ENCODE measurements around the gene CROCC2.

The CROCC2 gene

DNA sequence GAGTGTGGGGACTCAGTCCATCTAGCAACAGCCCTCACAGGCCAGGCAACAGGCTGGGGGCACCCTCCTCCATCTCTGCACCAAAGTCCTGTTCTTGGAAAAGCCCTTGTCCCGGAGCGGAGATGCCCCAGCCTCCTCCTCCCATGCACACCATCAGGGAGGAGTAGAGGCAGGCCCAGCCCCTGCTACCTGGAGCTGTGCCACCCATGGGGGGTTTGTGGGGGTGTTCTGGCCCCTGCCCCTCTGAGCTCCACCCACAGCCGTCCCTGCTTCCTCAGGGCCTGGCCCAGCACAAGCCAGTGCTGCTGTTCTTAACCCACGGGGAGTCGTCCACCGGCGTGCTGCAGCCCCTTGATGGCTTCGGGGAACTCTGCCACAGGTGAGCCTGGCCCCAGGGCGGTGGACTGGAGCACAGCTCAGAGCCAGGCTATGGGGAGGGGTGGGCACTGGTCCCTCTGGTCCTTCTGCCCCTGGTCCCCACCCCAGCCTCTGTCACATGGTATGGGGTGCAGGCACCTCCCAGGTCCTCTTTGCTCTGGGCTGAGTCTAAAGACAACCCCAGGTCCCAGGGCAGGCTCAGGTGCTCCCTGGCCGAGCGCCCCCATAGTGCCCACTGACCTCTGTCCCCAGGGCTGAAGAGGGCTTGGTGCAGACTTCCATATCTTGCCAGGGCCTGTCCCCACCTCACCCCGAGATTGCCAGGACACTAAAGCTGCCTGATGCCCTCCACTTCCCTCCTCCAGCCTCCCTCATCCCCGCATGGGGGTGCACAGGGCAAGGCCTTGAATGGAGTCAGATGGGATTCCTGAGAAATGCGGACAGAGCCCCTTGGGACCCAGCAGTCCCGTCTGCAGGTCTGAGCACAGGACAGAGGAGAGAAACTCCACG lies 34.8 kb upstream of the CROCC2 start:
- ChIA-PET POLR2A (no interaction called here), CTCF (no interaction called here)

GRCh38 chr2:240872317-240873097 lies 33.6 kb upstream of the CROCC2 start:
- ChIA-PET POLR2A (no interaction called here), CTCF (no interaction called here)
- TF ChIP-seq ZNF384 (IDR thresholded peaks at IDR 0.05) (no peak), SP1 (IDR thresholded peaks at IDR 0.05) (no peak), FOXM1 (IDR thresholded peaks at IDR 0.05; ENCODE audit: borderline replicate concordance) (no peak), SUZ12 (IDR thresholded peaks at IDR 0.05) (no peak), CTBP1 (IDR thresholded peaks at IDR 0.05; ENCODE audit: borderline replicate concordance) (no peak), FOXK2 (IDR thresholded peaks at IDR 0.05) (no peak), NFRKB (IDR thresholded peaks at IDR 0.05) (no peak), FOXA1 (IDR thresholded peaks at IDR 0.05) (no peak), HDGF (IDR thresholded peaks at IDR 0.05; ENCODE audit: borderline replicate concordance) (no peak), BHLHE40 (IDR thresholded peaks at IDR 0.05; ENCODE audit: borderline replicate concordance) (no peak), LEF1 (IDR thresholded peaks at IDR 0.05; ENCODE audit: borderline replicate concordance) (no peak), ELF4 (IDR thresholded peaks at IDR 0.05) (no peak), TARDBP (IDR thresholded peaks at IDR 0.05) (no peak), L3MBTL2 (conservative IDR thresholded peaks at IDR 0.05) (no peak)
- DNase-seq (ENCODE audit: extremely low spot score) = no peak

More for the DNA sequence above, 34.8 kb upstream of the CROCC2 start:
- TF ChIP-seq FOXM1 (IDR thresholded peaks at IDR 0.05; ENCODE audit: borderline replicate concordance) = no peak
- no peak for TF ChIP-seq NFRKB (IDR thresholded peaks at IDR 0.05)
- no peak for TF ChIP-seq FOXA1 (IDR thresholded peaks at IDR 0.05)
- TF ChIP-seq HDGF (IDR thresholded peaks at IDR 0.05; ENCODE audit: borderline replicate concordance) = no peak
- no peak for TF ChIP-seq BHLHE40 (IDR thresholded peaks at IDR 0.05; ENCODE audit: borderline replicate concordance)
- TF ChIP-seq LEF1 (IDR thresholded peaks at IDR 0.05; ENCODE audit: borderline replicate concordance) = no peak
- TF ChIP-seq CTBP1 (IDR thresholded peaks at IDR 0.05; ENCODE audit: borderline replicate concordance) = no peak
- TF ChIP-seq FOXK2 (IDR thresholded peaks at IDR 0.05) = no peak
- no peak for DNase-seq (ENCODE audit: extremely low spot score)

DNA sequence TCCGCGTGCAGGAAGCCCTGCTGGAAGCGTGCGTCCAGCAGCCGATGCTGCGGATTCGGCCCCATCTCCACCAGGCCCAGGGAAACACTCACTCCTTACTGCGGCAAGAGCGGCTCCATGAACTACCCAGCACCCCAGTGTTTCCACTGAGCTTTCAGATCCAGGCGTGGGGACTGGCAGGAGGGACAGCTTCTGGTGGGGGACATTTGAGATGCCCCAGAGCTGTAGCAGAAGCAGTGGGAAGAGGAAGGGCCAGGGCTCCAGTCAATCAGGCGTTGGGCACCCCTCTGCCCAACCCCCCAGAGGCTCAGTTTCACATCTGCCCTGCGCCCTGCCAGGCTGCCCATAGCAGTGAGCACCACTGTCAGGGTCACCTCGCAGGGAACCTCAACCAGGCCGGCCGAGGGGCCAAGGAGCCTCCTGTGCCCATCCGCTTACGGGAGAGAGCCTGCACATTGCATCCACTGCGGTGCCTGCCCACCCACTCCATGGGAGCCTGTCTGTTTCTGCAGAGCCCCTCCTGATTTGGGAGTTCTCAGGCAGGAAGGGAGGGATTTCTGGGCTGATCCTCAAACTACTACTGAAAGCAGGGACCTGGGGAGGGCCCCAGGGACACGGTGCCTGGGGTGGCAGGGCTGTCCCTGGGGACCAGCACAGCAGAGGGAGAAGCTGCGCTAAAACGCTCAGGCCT lies 32.9 kb upstream of the CROCC2 start:
- TF ChIP-seq HDGF (IDR thresholded peaks at IDR 0.05; ENCODE audit: borderline replicate concordance) (no peak), L3MBTL2 (conservative IDR thresholded peaks at IDR 0.05) (no peak), FOXK2 (IDR thresholded peaks at IDR 0.05) (no peak), ELF4 (IDR thresholded peaks at IDR 0.05) (no peak), LEF1 (IDR thresholded peaks at IDR 0.05; ENCODE audit: borderline replicate concordance) (no peak), BHLHE40 (IDR thresholded peaks at IDR 0.05; ENCODE audit: borderline replicate concordance) (no peak), ARNT (IDR thresholded peaks at IDR 0.05) (no peak), FOXM1 (IDR thresholded peaks at IDR 0.05; ENCODE audit: borderline replicate concordance) (no peak), NFRKB (IDR thresholded peaks at IDR 0.05) (no peak), FOXA1 (IDR thresholded peaks at IDR 0.05) (no peak), TARDBP (IDR thresholded peaks at IDR 0.05) (no peak), CTBP1 (IDR thresholded peaks at IDR 0.05; ENCODE audit: borderline replicate concordance) (no peak), SP1 (IDR thresholded peaks at IDR 0.05) (no peak), SUZ12 (IDR thresholded peaks at IDR 0.05) (no peak), ZNF384 (IDR thresholded peaks at IDR 0.05) (no peak)
- TF ChIP-seq, protein P1, sequence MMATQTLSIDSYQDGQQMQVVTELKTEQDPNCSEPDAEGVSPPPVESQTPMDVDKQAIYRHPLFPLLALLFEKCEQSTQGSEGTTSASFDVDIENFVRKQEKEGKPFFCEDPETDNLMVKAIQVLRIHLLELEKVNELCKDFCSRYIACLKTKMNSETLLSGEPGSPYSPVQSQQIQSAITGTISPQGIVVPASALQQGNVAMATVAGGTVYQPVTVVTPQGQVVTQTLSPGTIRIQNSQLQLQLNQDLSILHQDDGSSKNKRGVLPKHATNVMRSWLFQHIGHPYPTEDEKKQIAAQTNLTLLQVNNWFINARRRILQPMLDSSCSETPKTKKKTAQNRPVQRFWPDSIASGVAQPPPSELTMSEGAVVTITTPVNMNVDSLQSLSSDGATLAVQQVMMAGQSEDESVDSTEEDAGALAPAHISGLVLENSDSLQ (IDR thresholded peaks at IDR 0.05) = no peak
- POLR2A ChIA-PET = no interaction called here
- CTCF ChIA-PET = no interaction called here
- DNase-seq (ENCODE audit: extremely low spot score) = no peak

DNA sequence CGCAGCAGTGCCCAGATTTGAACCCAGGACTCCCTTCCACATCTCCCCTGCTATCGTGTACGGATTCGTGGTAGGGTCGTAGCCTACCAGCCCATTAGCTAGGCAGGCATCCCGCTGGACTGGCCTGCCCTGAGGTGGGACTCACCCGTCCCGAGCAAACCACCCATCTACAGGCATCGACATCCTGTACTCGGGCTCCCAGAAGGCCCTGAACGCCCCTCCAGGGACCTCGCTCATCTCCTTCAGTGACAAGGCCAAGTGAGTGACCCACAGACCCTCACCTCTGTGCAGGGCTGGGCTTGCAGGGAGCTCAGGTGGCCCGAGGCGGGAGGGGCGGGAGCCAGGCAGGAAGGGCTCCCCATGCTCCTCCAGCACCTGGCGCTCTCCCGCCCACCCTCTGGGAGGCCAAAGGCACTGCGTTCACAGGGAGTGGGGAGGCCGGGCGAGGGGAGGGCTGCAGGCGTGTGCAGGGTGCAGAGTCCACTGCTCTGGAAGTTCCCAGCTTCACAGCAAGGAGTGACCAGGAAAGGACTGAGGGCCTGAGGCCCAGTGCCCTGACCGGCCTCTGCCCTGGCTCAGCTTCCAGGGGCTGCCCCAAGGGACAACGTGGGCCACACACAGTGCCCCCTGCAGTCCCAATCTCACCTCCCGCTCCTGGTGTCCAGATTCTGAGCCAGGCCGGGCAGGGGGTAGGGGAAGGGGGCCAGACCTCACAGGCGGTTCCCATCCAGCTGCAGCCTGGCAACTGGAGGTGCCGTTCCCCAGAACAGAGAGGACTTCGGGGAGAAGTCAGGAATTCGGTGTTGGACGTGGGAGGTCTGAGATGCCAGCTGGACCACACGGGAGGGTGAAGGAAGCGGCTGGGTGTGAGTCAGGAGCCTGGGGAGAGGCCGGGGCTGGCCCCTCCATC lies 32.1 kb upstream of the CROCC2 start:
- TF ChIP-seq FOXA1 (IDR thresholded peaks at IDR 0.05) = no peak
- no peak for TF ChIP-seq ZNF384 (IDR thresholded peaks at IDR 0.05)
- TF ChIP-seq ELF4 (IDR thresholded peaks at IDR 0.05) = no peak
- no peak for TF ChIP-seq LEF1 (IDR thresholded peaks at IDR 0.05; ENCODE audit: borderline replicate concordance)
- no peak for TF ChIP-seq HDGF (IDR thresholded peaks at IDR 0.05; ENCODE audit: borderline replicate concordance)
- TF ChIP-seq FOXM1 (IDR thresholded peaks at IDR 0.05; ENCODE audit: borderline replicate concordance) = no peak
- TF ChIP-seq NFRKB (IDR thresholded peaks at IDR 0.05) = no peak
- TF ChIP-seq BHLHE40 (IDR thresholded peaks at IDR 0.05; ENCODE audit: borderline replicate concordance) = no peak
- TF ChIP-seq TARDBP (IDR thresholded peaks at IDR 0.05) = no peak
- TF ChIP-seq ARNT (IDR thresholded peaks at IDR 0.05) = no peak
- TF ChIP-seq L3MBTL2 (conservative IDR thresholded peaks at IDR 0.05) = no peak
- no peak for DNase-seq (ENCODE audit: extremely low spot score)
- CTCF ChIA-PET = no interaction called here

DNA sequence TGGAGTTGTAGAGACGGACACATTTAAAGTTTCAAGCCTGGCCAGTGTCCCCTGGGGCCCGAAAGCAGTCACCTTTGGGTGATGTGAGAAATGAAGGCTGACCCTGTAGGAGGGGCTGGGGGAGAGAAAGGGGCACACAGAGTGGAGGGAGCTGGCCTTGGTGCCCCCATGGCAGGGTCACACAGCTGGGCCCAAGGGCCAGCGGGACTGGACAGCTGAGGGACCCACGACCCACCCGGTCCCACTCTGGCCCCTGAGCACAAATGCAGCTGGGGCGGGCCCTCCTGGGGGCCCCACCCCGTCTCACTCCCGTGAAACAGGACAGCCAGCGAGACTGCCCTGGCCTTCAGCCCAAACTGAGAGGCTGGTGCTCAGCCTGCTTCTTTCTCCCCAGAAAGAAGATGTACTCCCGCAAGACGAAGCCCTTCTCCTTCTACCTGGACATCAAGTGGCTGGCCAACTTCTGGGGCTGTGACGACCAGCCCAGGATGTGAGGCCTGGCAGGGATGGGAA lies 31.4 kb upstream of the CROCC2 start:
- DNase-seq (ENCODE audit: extremely low spot score) = no peak
- TF ChIP-seq ELF4 (IDR thresholded peaks at IDR 0.05) = no peak
- TF ChIP-seq TARDBP (IDR thresholded peaks at IDR 0.05) = no peak
- no peak for TF ChIP-seq FOXM1 (IDR thresholded peaks at IDR 0.05; ENCODE audit: borderline replicate concordance)
- TF ChIP-seq HDGF (IDR thresholded peaks at IDR 0.05; ENCODE audit: borderline replicate concordance) = no peak
- no peak for TF ChIP-seq LEF1 (IDR thresholded peaks at IDR 0.05; ENCODE audit: borderline replicate concordance)
- no peak for TF ChIP-seq CTBP1 (IDR thresholded peaks at IDR 0.05; ENCODE audit: borderline replicate concordance)
- TF ChIP-seq, protein P1 (IDR thresholded peaks at IDR 0.05) = no peak
- no peak for TF ChIP-seq FOXA1 (IDR thresholded peaks at IDR 0.05)
- TF ChIP-seq NFRKB (IDR thresholded peaks at IDR 0.05) = no peak
- TF ChIP-seq ZNF384 (IDR thresholded peaks at IDR 0.05) = no peak
- no peak for TF ChIP-seq BHLHE40 (IDR thresholded peaks at IDR 0.05; ENCODE audit: borderline replicate concordance)
- TF ChIP-seq SUZ12 (IDR thresholded peaks at IDR 0.05) = no peak
- TF ChIP-seq L3MBTL2 (conservative IDR thresholded peaks at IDR 0.05) = no peak
- TF ChIP-seq SP1 (IDR thresholded peaks at IDR 0.05) = no peak
- no peak for TF ChIP-seq FOXK2 (IDR thresholded peaks at IDR 0.05)
- TF ChIP-seq ARNT (IDR thresholded peaks at IDR 0.05) = no peak
- POLR2A ChIA-PET = no interaction called here
- CTCF ChIA-PET = no interaction called here

More for the DNA sequence above, 32.1 kb upstream of the CROCC2 start:
- POLR2A ChIA-PET = no interaction called here
